ENCODE data around the gene HPRT1. TPM values are rescaled to one million over a fixed set of nuclear protein-coding genes. Genes with fewer than 3 reads are reported as not detected.

HPRT1 gene
- total RNA-seq, 1 donor from 2014 or later, result 20.3 TPM

DNA sequence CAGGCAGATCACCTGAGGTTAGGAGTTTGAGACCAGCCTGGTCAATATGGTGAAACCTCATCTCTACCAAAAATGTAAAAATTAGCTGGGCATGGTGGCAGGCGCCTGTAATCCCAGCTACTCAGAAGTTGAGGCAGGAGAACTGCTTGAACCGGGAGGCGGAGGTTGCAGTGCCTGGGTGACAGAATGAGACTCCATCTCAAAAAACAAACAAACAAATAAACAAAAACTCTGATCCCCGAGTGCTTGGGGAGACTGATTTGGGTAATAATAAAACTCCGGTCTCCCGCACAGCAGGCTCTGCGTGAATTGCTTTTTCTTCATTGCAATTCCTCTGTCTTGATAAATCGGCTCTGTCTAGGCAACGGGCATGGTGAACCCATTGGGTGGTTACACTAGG, 73.4 kb downstream of the HPRT1 start:
- TF ChIP-seq, protein P1, sequence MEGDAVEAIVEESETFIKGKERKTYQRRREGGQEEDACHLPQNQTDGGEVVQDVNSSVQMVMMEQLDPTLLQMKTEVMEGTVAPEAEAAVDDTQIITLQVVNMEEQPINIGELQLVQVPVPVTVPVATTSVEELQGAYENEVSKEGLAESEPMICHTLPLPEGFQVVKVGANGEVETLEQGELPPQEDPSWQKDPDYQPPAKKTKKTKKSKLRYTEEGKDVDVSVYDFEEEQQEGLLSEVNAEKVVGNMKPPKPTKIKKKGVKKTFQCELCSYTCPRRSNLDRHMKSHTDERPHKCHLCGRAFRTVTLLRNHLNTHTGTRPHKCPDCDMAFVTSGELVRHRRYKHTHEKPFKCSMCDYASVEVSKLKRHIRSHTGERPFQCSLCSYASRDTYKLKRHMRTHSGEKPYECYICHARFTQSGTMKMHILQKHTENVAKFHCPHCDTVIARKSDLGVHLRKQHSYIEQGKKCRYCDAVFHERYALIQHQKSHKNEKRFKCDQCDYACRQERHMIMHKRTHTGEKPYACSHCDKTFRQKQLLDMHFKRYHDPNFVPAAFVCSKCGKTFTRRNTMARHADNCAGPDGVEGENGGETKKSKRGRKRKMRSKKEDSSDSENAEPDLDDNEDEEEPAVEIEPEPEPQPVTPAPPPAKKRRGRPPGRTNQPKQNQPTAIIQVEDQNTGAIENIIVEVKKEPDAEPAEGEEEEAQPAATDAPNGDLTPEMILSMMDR (IDR thresholded peaks at IDR 0.05), result no peak

DNA sequence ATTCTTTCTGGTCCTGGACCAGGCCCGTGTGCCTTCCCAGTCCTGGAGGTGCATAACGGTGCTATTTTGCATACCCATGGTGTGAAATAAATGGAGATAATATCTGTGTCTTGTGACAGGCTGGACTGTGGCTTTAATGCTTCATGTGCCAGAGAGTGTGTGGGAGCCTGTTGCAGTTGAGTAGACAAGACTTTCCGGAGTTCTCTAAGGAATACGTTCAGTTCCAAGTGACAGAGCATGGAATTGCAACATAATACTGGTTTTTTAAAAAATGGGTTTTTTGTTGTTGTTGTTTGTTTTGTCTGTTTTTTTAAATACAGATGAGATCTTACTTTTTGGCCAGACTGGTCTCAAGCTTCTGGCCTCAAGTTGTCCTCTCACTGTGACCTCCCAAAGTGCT, 74.0 kb downstream of the HPRT1 start:
- Histone ChIP-seq H3K27ac (no peak overlapping the region), H3K4me1 (no peaks in the 10 kb centered on the region), H3K27me3 (no peaks in the 10 kb centered on the region), H3K36me3 (no peaks in the 10 kb centered on the region), H3K4me3 (no peak overlapping the region), H3K9me3 (no peaks in the 10 kb centered on the region)
- intact Hi-C loops (cut with DNase I), result no loop called here
- DNase-seq (ENCODE audit: low spot score in 2 of 2), result no peak
- TF ChIP-seq, protein P1 (IDR thresholded peaks at IDR 0.05), result no peak

More for the DNA sequence above, 73.4 kb downstream of the HPRT1 start:
- Histone ChIP-seq H3K9me3 (no peaks in the 10 kb centered on the region), H3K27me3 (no peaks in the 10 kb centered on the region), H3K27ac (no peak overlapping the region), H3K4me3 (no peak overlapping the region), H3K4me1 (no peaks in the 10 kb centered on the region), H3K36me3 (no peaks in the 10 kb centered on the region)
- intact Hi-C loops (cut with DNase I), result no loop called here
- DNase-seq (ENCODE audit: low spot score in 2 of 2), result no peak

DNA sequence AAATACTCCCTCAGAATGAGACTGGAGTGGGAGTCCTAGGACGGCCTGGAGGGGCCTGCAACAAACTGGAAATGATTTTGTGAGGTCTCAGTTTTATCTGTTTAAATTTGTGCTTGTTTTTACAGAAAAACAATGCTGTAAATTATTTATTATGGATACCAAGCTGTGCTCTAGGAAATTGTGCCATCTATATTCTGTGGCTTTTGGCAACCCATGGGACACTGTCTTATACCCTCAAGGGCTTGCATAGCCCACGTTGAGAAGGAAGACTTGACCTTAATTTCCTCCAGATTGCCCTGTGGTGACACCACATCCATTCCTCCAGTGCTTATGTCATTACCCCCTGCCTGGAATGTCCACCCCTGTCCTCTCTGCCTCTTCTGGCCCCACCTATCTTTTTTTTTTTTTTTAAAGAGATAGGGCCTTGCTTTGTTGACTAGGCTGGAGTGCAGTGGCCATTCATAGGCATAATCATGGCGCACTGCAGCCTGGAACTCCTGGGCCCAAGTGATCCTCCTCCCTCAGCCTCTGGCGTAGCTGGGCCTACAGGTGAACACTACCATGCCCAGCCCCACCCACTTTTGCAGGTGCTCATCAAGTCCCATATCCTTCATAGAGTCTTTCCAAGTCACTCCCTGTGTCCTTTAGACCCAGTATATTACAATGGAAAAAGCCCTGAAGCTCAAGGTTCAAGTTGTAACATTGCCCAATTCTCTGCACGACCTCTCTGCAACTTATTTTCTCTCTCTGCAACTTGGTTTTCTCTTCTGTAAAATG, 77.4 kb downstream of the HPRT1 start:
- Histone ChIP-seq H3K36me3 (no peaks in the 10 kb centered on the region), H3K27ac (no peak overlapping the region), H3K4me3 (no peak overlapping the region), H3K27me3 (no peaks in the 10 kb centered on the region), H3K4me1 (no peaks in the 10 kb centered on the region), H3K9me3 (no peaks in the 10 kb centered on the region)
- no peak for DNase-seq (ENCODE audit: low spot score in 2 of 2)
- TF ChIP-seq, protein P1 (IDR thresholded peaks at IDR 0.05), result no peak
- intact Hi-C loops (cut with DNase I), result no loop called here

DNA sequence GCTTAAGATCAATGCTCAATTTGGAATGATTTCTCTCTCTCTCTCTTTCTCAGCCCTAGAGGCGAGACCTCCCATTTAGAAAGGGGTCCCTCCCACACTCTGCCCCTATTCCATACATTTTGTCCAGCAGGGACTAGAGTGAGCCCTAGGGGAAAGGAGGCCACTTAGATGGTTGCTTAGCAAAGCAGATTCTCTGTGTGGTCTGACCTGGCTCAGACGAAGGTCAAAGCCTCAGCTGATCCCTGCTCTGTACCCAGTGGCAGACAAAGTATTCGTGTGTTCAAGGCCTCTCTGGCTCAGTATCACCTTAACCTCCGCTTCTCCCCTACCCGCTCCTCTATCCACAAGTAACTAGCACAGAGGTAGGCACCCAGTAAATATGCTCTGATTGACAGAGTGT, 78.4 kb downstream of the HPRT1 start:
- TF ChIP-seq, protein P1 (IDR thresholded peaks at IDR 0.05), result no peak
- Histone ChIP-seq H3K27ac (no peak overlapping the region), H3K4me3 (no peak overlapping the region), H3K36me3 (no peaks in the 10 kb centered on the region), H3K4me1 (no peaks in the 10 kb centered on the region), H3K27me3 (no peaks in the 10 kb centered on the region), H3K9me3 (no peaks in the 10 kb centered on the region)
- intact Hi-C loops (cut with DNase I), result no loop called here
- DNase-seq (ENCODE audit: low spot score in 2 of 2), result no peak

DNA sequence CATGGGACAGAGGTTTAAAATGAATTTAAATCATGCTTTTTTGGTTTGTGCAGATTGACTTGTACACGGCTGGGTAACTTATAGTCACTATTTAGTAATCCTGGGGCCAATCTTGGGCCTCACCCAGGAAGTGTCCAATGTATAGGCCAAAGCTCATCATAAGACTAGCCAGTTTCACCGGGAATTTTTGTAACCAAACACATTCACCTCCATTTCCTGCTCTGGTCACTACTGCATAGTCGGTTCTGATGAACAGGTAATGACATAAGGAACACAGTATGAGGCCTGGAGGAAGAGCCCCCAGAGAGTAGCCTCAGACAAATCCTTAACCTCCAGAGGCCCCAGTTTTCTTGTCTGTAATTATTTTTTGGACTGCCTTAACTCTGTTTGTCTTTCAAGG, 81.9 kb downstream of the HPRT1 start:
- DNase-seq (ENCODE audit: low spot score in 2 of 2), result no peak
- no peaks in the 10 kb centered on the region for H3K4me1 ChIP-seq

More for the DNA sequence above, 81.9 kb downstream of the HPRT1 start:
- TF ChIP-seq, protein P1 (IDR thresholded peaks at IDR 0.05), result no peak
- H3K27me3 ChIP-seq, result no peaks in the 10 kb centered on the region
- H3K36me3 ChIP-seq, result no peaks in the 10 kb centered on the region
- H3K9me3 ChIP-seq, result no peaks in the 10 kb centered on the region
- intact Hi-C loops (cut with DNase I), result no loop called here
- no peak overlapping the region for H3K4me3 ChIP-seq
- H3K27ac ChIP-seq, result no peak overlapping the region
